OCI-LY7 (cell line): Measurements from ENCODE around the gene ACTN1.

Experiments
- CTCF ChIP-seq: fragments of 200-600 bp; sonication (generic); conservative IDR thresholded peaks from 2 replicates; pipeline ENCODE4 v1.5.1; 2014; ENCODE audit warnings: mild to moderate bottlenecking, antibody characterized with exemption, low read length, moderate library complexity, mixed read lengths
- EZH2phosphoT487 ChIP-seq: fragments of 200-600 bp; sonication (generic); IDR thresholded peaks from 2 replicates; pipeline ENCODE4 v1.6.1; 2018; ENCODE audit warnings: low read depth, borderline replicate concordance, mild to moderate bottlenecking, mixed run types, antibody characterized with exemption, low read length, moderate library complexity, mixed read lengths

- TF ChIP-seq CTCF (no peak), EZH2phosphoT487 (no peak)
Observed at GRCh38 chr14:68966872-68967301, 12.2 kb downstream of the ACTN1 start.
